ENCODE results near the gene SH3YL1.

GRCh38 chr2:169741-170140 is 94.1 kb downstream of the SH3YL1 start:
- TF ChIP-seq CTCF (conservative IDR thresholded peaks at IDR 0.05; ENCODE audit: low read depth, low read length), result no peak
- no peak for TF ChIP-seq EZH2 (IDR thresholded peaks at IDR 0.05; ENCODE audit: low read length, unreplicated experiment)
